Osteoblast (primary cell): ENCODE data around the gene PSMA5. TPM values are rescaled to one million over a fixed set of nuclear protein-coding genes. Genes with fewer than 3 reads are reported as not detected.

ENCODE experiments used
- DNase-seq: peaks from one replicate; pipeline ENCODE4 v3.0.0; 2011; ENCODE audit warnings: low spot score, mixed read lengths; ENCODE audit not compliant: insufficient read length; ENCODE audit errors: missing footprints
- H2AFZ ChIP-seq: 2 replicates; pipeline ENCODE4 v1.6.0; 2011; ENCODE audit warnings: mild to moderate bottlenecking, low read length
- H3K27ac ChIP-seq: 2 replicates; pipeline ENCODE4 v1.5.1; 2011; ENCODE audit warnings: mild to moderate bottlenecking, low read depth, low read length, moderate library complexity
- H3K27me3 ChIP-seq: 2 replicates; pipeline ENCODE4 v1.6.0; 2012; ENCODE audit warnings: mild to moderate bottlenecking, control low read depth, inconsistent platforms, low read length, moderate library complexity; ENCODE audit not compliant: insufficient read depth
- H3K36me3 ChIP-seq: 2 replicates; pipeline ENCODE4 v1.5.1; 2011; ENCODE audit warnings: mild to moderate bottlenecking, low read length, control low read depth, moderate library complexity; ENCODE audit not compliant: insufficient read depth
- H3K4me1 ChIP-seq: 2 replicates; pipeline ENCODE4 v1.5.1; 2011; ENCODE audit warnings: mild to moderate bottlenecking, low read length, control low read depth, moderate library complexity; ENCODE audit not compliant: insufficient read depth
- H3K4me2 ChIP-seq: 2 replicates; pipeline ENCODE4 v1.6.0; 2011; ENCODE audit warnings: mild to moderate bottlenecking, low read length; ENCODE audit not compliant: insufficient read depth
- H3K4me3 ChIP-seq: fragments of 200-600 bp; sonication (generic); 3 replicates; pipeline ENCODE4 v1.5.1; 2012; ENCODE audit warnings: mild to moderate bottlenecking, low read length, inconsistent platforms; ENCODE audit not compliant: insufficient read depth
- H3K79me2 ChIP-seq: 2 replicates; pipeline ENCODE4 v1.6.0; 2012; ENCODE audit warnings: mild to moderate bottlenecking, low read length, control low read depth, inconsistent platforms; ENCODE audit not compliant: insufficient read depth
- H3K9me3 ChIP-seq: 2 replicates; pipeline ENCODE4 v1.5.1; 2011; ENCODE audit warnings: low read depth, low read length, control low read depth
- H4K20me1 ChIP-seq: 2 replicates; pipeline ENCODE4 v1.6.0; 2012; ENCODE audit warnings: mild to moderate bottlenecking, low read length, control low read depth; ENCODE audit not compliant: insufficient read depth
- CTCF ChIP-seq: IDR thresholded peaks from 2 replicates; pipeline ENCODE4 v1.5.1; 2011; ENCODE audit warnings: mild to moderate bottlenecking, low read depth, low read length, moderate library complexity; ENCODE audit errors: extremely low read depth
- total RNA-seq: library from RNA; depleted of rRNA; stranded (reverse); fragments of >200 nt; gene quantifications from 2 replicates; pipeline ENCODE4 v1.2.3, GENCODE V29; 2012

Gene PSMA5
- total RNA-seq, 1 donor = 45.6 TPM

GRCh38 chr1:109423498-109423897 lies 2.8 kb downstream of the PSMA5 start:
- H3K9me3 ChIP-seq = no peaks in the 10 kb centered on the region
- no peak overlapping the region for H2AFZ ChIP-seq
- no peak overlapping the region for H3K4me3 ChIP-seq
- H3K4me1 ChIP-seq = peaks cover 25% of the 10 kb centered on the region
- peaks cover 16% of the 10 kb centered on the region for H4K20me1 ChIP-seq
- peaks cover 30% of the 10 kb centered on the region for H3K36me3 ChIP-seq
- H3K27me3 ChIP-seq = no peaks in the 10 kb centered on the region
- peak overlapping the region; percentile 50 for H3K27ac ChIP-seq
- H3K79me2 ChIP-seq = peaks cover 77% of the 10 kb centered on the region
- H3K4me2 ChIP-seq = peak overlapping the region; percentile 10
- DNase-seq = no peak
- no peak for TF ChIP-seq CTCF

GRCh38 chr1:109412551-109412950 lies 13.7 kb downstream of the PSMA5 start:
- Histone ChIP-seq H4K20me1 (peaks cover 15% of the 10 kb centered on the region), H3K36me3 (peaks cover 83% of the 10 kb centered on the region)

GRCh38 chr1:109404838-109405237 lies 21.4 kb downstream of the PSMA5 start:
- no peaks in the 10 kb centered on the region for H3K4me1 ChIP-seq
- H4K20me1 ChIP-seq = no peaks in the 10 kb centered on the region
- peaks cover 9% of the 10 kb centered on the region for H3K79me2 ChIP-seq
- no peak overlapping the region for H3K4me2 ChIP-seq
- no peaks in the 10 kb centered on the region for H3K9me3 ChIP-seq
- no peak overlapping the region for H2AFZ ChIP-seq
- peaks cover 50% of the 10 kb centered on the region for H3K36me3 ChIP-seq
- H3K27ac ChIP-seq = no peak overlapping the region
- H3K4me3 ChIP-seq = no peak overlapping the region
- no peak for TF ChIP-seq CTCF
- no peaks in the 10 kb centered on the region for H3K27me3 ChIP-seq
- no peak for DNase-seq

More at GRCh38 chr1:109412551-109412950, 13.7 kb downstream of the PSMA5 start:
- Histone ChIP-seq H3K4me2 (no peak overlapping the region), H3K27me3 (no peaks in the 10 kb centered on the region), H3K79me2 (peaks cover 47% of the 10 kb centered on the region), H3K4me3 (no peak overlapping the region), H3K9me3 (no peaks in the 10 kb centered on the region), H3K4me1 (peaks cover 6% of the 10 kb centered on the region), H3K27ac (no peak overlapping the region), H2AFZ (no peak overlapping the region)
- no peak for DNase-seq
- TF ChIP-seq CTCF = no peak

- H3K4me2 ChIP-seq = no peak overlapping the region
- no peak overlapping the region for H3K4me3 ChIP-seq
- H2AFZ ChIP-seq = no peak overlapping the region
- H3K4me1 ChIP-seq = peaks cover 4% of the 10 kb centered on the region
- H4K20me1 ChIP-seq = no peaks in the 10 kb centered on the region
- peaks cover 7% of the 10 kb centered on the region for H3K79me2 ChIP-seq
- TF ChIP-seq CTCF = no peak
- H3K9me3 ChIP-seq = no peaks in the 10 kb centered on the region
- DNase-seq = no peak
- H3K36me3 ChIP-seq = peaks cover 30% of the 10 kb centered on the region
- H3K27me3 ChIP-seq = no peaks in the 10 kb centered on the region
- no peak overlapping the region for H3K27ac ChIP-seq
Observed at GRCh38 chr1:109402025-109402424, 24.2 kb downstream of the PSMA5 start.
